ENCODE results near the gene GRK6.

GRK6 gene

GRCh38 chr5:177455036-177455660 is 28.7 kb downstream of the GRK6 start:
- peak; percentile 95 for DNase-seq

- peak; percentile 97 for DNase-seq
These were observed 29.4 kb downstream of the GRK6 start for GRCh38 chr5:177455661-177456590.

GRCh38 chr5:177456591-177456964 is 30.1 kb downstream of the GRK6 start:
- DNase-seq, result no peak

- DNase-seq, result peak; percentile 42
These were observed 30.7 kb downstream of the GRK6 start for GRCh38 chr5:177456976-177457851.

- no peak for DNase-seq
These were observed 31.6 kb downstream of the GRK6 start for GRCh38 chr5:177457852-177458681.

- DNase-seq, result no peak
These were observed 32.5 kb downstream of the GRK6 start for GRCh38 chr5:177458912-177459350.

GRCh38 chr5:177459357-177459756 is 32.9 kb downstream of the GRK6 start:
- no peak for DNase-seq

- no peak for DNase-seq
These were observed 33.5 kb downstream of the GRK6 start for GRCh38 chr5:177459819-177460628.

GRCh38 chr5:177462021-177462670 is 35.7 kb downstream of the GRK6 start:
- no peak for DNase-seq

GRCh38 chr5:177465044-177465443 is 38.6 kb downstream of the GRK6 start:
- no peak for DNase-seq

- no peak for DNase-seq
These were observed 40.4 kb downstream of the GRK6 start for GRCh38 chr5:177466861-177467260.

- no peak for DNase-seq
These were observed 41.0 kb downstream of the GRK6 start for GRCh38 chr5:177467436-177467835.

- DNase-seq, result no peak
These were observed 41.8 kb downstream of the GRK6 start for GRCh38 chr5:177468329-177468684.

- DNase-seq, result no peak
These were observed 42.5 kb downstream of the GRK6 start for GRCh38 chr5:177468685-177469628.

- DNase-seq, result no peak
These were observed 43.5 kb downstream of the GRK6 start for GRCh38 chr5:177469750-177470525.

GRCh38 chr5:177470759-177471536 is 44.5 kb downstream of the GRK6 start:
- no peak for DNase-seq

GRCh38 chr5:177471610-177472356 is 45.3 kb downstream of the GRK6 start:
- no peak for DNase-seq

Measured in stimulated activated CD4-positive, alpha-beta T cell treated with anti-CD3 and anti-CD28 coated beads, Interleukin-4, amount 100 ng/mL, for 1 hour (primary cell).